GM21390 (cell line): Measurements from ENCODE around the gene MEIOSIN.
A peak's percentile ranks its signal among the peaks of the same experiment; 100 is the strongest.
"Not testable (repeated sequence)": the region's sequence is repeated elsewhere in the genome, so short reads cannot be mapped to it uniquely, and the experiment has no call there.

Source experiments
- ATAC-seq: cut with Tn5 transposase; IDR thresholded peaks from one replicate; pipeline ENCODE4 v1.9.1; 2021; ENCODE audit not compliant: unreplicated experiment

Gene MEIOSIN

DNA sequence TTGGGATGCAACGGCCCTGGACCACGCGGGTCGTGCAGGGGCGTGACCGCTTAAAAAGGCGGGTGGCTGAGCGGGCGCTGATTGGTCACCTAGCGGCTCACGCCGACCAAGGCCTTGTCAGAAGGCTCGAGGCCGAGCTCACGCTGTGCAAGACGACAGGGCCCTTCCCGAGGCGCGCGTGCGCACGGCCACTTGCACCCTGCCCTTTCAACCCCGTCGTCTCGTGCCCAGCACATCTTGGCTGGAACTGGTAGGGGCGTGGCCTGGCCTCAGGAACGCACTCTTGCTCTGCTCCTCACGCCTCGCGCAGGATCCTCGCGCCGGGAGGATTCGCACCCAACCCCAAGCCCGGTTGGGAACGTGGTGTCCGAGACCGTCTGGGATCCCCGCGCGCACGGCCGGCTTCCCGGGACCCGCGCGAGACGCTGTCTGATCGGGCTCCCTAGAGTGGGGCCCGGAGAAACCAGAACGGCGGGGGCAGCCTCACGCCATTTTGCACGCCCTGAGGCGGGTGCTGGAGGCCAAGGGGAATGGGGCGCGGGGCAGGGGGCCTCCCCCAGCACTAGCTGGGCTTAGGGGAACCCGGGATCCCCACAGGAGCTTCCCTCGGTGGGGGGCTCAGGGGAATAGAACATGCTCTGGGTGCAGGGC, at the start of gene MEIOSIN:
MEIOSIN (plus strand) TSS at position 280 of the 651 bp plus-strand sequence. CDS start 1,938 bp downstream, outside the sequence.
- no peak for ATAC-seq

- not testable (repeated sequence) for ATAC-seq
These were observed 48.2 kb upstream of the MEIOSIN start for GRCh38 chr19:45685045-45685444.

- ATAC-seq, result no peak
These were observed 45.6 kb upstream of the MEIOSIN start for GRCh38 chr19:45687599-45687998.

- ATAC-seq, result peak; percentile 48
These were observed 41.6 kb upstream of the MEIOSIN start, which contains the start of gene SNRPD2 for GRCh38 chr19:45691516-45692186. Gene SNRPD2, minus strand, starts transcription at chr19:45691953. Its CDS starts 65 bp downstream, at chr19:45691888.

DNA sequence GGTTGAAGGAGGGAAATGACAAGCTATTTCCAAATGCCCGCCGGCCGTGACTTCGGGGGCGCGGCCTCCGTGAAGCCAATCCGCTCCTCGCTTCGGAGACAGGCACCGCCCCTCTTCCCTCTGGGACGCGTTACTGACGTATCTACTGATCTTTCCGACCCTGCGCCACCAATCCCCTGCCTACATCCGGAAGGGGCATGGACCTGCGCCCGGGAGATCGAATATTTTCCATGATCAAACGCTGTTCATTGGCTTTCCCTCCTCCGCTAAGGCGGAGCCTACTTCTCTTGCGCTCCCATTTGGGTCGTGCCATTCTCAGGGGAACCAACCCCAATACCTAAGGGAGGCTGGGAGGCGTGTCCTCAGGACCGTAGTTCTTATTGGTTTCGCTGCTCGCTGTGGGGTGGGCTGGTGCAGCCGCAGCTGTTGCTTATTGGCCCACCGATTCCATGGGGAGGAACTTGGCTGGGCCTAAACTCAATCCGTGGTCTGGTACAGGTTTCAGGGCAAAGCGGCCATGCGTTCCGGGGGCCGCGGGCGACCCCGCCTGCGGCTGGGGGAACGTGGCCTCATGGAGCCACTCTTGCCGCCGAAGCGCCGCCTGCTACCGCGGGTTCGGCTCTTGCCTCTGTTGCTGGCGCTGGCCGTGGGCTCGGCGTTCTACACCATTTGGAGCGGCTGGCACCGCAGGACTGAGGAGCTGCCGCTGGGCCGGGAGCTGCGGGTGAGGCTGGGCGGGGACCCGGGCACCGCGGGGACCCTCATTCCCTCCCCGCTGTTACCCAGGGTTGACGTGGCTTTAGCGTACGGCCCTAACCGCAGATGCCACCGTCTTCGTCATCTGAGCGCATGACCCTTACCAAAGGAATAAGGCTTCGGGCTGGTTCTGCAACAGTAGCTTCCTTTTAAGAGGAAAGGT, 40.8 kb upstream of the MEIOSIN start, which contains the start of gene QPCTL:
QPCTL (plus strand) TSS at position 480 of the 919 bp plus-strand sequence; CDS start at position 518, 38 bp downstream.
- peak; percentile 79 for ATAC-seq

DNA sequence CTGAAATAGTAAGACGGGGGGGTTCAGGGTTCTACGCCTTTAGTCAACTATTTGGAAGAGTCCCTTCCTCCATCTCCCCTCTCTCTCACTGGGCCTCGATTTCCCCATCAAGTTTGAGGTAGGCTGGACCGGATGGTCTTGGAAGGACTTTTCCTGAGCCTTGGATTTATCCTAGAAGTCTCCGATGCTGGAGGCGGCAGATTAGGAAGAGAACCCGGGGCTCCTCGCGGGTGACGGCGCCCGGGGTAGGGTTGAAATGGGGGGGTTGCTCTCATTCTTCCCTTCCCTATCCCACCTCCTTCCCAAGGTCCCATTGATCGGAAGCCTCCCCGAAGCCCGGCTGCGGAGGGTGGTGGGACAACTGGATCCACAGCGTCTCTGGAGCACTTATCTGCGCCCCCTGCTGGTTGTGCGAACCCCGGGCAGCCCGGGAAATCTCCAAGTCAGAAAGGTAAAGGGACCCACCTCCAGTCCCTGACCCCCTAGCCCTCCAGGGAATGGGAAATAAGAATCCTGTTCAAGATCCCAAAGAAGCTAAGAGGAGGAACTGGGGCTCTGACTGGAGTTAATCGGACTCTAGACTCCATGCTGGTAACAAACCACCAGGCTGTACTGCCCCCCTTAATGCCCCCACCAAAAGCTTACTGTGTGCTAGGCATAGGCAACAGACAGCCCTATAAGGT, 40.0 kb upstream of the MEIOSIN start:
- ATAC-seq, result no peak

GRCh38 chr19:45701676-45702075, 31.6 kb upstream of the MEIOSIN start:
- no peak for ATAC-seq

DNA sequence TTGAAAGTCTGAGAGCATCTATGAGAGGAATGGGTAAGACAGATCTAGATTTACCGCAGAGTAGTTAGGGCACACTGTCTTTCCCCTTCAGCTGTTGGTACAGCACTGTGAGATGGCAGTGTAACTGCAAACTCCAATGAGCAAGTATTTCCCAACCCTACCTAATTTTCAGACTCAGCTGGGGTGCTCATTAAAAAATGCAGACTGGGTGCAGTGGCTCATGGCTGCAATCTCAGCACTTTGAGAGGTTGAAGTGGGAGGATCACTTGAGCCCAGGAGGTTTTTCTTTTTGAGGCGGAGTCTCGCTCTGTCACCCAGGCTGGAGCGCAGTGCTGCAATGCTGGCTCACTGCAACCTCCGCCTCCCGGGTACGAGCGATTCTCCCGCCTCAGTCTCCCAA, 28.1 kb upstream of the MEIOSIN start:
- no peak for ATAC-seq

DNA sequence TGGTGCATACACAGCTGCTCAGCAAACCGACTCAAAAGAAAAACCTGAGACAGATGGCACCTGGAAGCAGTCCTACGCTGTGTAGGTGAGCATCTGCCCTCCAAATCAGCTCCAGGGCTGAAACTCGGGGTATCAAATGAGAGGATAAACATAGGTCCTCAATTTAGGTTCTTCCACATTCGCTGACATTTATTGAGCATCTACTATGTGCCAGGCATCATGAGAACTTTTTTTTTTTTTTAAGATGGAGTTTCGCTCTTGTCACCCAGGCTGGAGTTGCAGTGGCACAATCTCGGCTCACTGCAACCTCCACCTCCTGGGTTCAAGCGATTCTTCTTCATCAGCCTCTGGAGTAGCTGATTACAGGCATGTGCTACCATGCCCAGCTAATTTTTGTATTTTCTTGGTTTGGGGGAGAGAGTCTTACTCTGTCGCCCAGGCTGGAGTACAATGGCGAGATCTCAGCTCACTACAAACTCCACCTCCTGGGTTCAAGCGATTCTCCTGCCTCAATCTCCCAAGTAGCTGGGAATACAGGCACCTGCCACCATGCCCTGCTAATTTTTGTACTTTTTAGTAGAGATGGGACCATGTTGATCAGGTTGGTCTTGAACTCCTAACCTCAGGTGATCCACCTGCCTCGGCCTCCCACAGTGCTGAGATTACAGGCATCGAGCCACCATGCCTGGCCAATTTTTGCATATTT, 27.4 kb upstream of the MEIOSIN start:
- no peak for ATAC-seq

DNA sequence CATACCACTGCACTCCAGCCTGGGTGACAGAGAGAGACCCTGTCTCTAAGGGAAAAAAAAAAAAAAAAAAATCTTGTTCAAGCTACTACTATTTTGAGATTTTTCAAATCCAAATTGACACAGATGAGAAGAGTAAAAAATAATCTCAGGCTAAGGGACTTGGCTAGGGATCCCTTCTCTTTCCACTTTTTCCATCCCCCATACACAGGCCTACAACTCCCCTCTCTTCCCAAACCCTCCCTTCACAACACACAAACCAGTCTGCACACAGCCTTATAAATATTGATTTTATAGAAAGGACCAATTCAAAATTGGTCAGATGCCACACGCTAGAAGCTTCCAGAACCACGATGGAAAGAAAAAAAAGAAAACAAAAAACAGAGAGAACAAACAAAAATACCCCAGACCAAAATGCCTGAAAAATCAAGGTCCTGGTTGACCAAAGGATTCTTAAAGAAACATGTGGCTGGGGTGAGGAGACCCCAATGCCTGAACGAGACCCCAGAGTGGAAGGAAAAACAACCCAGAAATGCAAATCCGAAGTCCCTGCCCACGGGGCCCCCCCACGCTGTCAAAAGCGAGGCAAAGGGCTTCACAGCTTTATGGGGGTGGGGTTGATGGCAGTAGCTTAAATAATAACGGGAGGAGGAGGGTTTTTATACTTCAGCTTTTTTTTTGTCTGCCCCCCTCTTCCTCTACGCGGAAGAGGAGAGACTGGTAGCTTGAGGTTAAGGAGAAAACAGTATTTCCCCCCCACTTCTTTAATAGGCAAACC, 22.7 kb upstream of the MEIOSIN start:
- ATAC-seq, result no peak

GRCh38 chr19:45711851-45712698, 21.2 kb upstream of the MEIOSIN start:
- ATAC-seq, result no peak

DNA sequence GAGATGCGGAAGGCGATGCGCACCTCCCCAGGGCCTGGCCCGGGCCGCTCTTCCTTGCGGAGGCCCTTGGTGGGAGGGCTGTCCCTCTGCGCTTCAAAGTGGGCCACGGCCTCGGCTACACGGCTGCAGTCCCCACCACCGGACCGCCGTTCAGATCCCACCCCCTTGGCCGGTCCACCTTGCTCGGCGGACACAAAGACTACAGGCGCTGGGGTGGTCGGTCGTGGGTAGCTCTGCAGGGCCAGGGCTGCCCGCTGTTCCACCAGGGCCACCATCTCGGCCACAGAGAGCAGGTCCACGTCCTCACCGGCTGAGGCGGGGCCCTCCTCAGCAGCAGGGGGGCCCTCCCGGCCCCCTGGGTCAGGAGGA, 20.6 kb upstream of the MEIOSIN start:
- no peak for ATAC-seq

- ATAC-seq, result no peak
These were observed 20.1 kb upstream of the MEIOSIN start for GRCh38 chr19:45713141-45713540.

- no peak for ATAC-seq
These were observed 18.1 kb upstream of the MEIOSIN start for GRCh38 chr19:45715139-45715538.

DNA sequence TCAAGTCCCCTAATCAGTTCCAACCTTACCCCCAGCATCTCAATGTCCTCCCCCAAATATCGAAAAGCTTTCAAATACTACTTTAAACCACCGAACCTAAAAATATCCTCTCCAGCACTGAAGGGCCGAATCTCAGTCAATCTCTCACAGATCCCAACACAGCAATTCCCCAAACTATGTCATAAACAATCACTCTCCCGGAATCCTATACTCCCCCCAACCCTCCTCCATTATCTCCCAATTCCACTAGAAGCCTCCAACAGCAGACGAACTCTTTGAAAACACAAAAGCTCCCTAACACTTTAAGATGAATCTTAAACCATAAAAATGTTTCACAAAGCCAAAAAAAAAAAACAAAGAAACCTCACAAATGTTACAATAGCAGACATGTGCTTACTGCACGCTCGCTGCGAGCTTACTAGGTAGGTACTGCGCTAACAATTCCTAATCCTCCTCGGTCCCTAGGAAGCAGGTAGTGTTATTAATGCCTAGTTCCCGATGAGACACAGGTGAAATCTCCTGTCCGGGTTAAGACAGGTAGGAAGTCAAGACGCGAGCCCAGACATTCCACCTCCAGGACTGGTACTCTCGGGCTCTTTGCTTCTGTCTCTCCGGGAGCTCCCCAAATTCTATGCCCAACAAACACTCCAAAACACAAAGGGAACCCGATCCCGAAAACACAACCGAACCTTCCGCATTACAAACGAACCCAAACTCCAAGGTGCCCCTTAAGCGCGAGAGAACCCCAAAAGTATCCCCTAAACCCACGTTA, 16.7 kb upstream of the MEIOSIN start:
- ATAC-seq, result no peak

DNA sequence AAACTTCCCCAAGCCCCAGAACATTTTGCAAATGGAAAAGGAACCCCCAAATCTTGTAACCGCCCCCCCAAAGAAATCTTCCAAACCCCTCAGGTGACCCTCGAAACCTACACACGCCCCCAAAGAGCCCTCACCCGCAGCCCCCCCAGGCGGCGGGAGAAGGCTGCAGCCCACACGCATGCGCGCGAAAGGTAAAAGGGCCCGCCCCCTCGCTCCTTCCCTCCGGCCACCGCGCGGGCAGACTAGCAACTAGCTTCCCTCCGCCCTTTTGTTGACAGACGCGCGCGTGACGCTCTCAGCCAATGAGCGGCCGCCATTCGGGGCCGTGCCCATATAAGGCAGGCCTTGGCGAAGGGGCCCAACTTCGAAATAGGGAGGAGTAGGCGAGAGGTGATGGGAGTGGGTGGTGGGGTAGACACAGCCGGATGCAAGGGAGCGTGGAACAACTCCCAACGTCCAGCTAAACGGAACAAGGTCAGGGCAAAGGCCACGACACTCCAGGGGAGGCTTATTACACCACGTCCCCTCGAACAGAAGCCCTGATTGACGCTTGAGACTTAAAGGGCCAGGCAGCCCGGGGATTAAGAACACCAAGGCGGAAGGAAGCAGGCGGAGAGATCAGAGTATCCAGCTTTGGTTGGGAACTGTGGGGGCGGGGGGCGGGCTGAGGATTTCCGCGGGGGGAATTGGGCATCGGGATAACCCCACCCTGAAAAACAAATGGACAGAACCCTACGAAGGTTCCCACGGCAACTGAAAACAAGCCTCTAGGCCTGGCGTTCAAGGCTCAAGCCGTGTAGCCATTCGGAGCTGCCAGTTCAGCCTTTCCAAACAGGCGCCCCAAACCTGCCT, 15.9 kb upstream of the MEIOSIN start:
- peak; percentile 90 for ATAC-seq
